ENCODE data around the gene ALDH1L2.

Gene ALDH1L2

DNA sequence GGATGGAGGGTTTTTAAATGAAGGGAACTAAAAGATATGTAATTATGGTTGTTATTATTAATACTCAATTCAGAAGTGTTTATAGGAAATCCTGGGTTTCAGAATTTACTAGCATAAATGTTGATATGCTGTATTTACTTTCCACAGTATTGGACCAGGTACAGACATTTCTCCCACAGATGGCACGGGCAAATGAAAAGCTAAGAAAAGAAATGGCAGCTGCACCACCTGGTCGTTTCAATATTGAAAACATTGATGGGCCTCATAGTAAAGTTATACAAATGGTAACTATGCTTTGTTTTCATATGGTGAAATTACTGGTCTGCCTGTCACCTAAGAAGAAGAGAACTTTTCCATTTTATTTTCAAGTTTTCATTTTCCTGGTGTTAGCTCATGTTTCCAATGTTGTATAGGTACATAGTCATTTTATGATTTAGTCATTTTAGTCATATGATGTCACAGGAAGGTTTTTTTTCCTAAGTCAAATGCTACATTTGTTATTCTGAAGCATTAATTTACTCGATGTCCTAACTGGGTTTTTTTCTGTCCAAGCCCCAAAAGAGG, 92.6 kb downstream of the ALDH1L2 start (continued):
- TF ChIP-seq, protein P1, sequence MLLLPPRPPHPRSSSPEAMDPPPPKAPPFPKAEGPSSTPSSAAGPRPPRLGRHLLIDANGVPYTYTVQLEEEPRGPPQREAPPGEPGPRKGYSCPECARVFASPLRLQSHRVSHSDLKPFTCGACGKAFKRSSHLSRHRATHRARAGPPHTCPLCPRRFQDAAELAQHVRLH (tag by site-specific recombination; IDR thresholded peaks at IDR 0.05) = no peak
- TF ChIP-seq, protein P2, sequence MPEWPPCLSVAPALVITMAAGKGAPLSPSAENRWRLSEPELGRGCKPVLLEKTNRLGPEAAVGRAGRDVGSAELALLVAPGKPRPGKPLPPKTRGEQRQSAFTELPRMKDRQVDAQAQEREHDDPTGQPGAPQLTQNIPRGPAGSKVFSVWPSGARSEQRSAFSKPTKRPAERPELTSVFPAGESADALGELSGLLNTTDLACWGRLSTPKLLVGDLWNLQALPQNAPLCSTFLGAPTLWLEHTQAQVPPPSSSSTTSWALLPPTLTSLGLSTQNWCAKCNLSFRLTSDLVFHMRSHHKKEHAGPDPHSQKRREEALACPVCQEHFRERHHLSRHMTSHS (tag by site-specific recombination; IDR thresholded peaks at IDR 0.05) = no peak
- TF ChIP-seq ZNF423 (tag by site-specific recombination; IDR thresholded peaks at IDR 0.05) (no peak), BCL11B (tag by site-specific recombination; IDR thresholded peaks at IDR 0.05; ENCODE audit: low read depth) (no peak), ZBTB17 (tag by site-specific recombination; IDR thresholded peaks at IDR 0.05) (no peak), ZNF23 (tag by site-specific recombination; IDR thresholded peaks at IDR 0.05; ENCODE audit: borderline replicate concordance) (no peak), ZXDB (tag by site-specific recombination; IDR thresholded peaks at IDR 0.05) (no peak)
- TF ChIP-seq, protein P3, sequence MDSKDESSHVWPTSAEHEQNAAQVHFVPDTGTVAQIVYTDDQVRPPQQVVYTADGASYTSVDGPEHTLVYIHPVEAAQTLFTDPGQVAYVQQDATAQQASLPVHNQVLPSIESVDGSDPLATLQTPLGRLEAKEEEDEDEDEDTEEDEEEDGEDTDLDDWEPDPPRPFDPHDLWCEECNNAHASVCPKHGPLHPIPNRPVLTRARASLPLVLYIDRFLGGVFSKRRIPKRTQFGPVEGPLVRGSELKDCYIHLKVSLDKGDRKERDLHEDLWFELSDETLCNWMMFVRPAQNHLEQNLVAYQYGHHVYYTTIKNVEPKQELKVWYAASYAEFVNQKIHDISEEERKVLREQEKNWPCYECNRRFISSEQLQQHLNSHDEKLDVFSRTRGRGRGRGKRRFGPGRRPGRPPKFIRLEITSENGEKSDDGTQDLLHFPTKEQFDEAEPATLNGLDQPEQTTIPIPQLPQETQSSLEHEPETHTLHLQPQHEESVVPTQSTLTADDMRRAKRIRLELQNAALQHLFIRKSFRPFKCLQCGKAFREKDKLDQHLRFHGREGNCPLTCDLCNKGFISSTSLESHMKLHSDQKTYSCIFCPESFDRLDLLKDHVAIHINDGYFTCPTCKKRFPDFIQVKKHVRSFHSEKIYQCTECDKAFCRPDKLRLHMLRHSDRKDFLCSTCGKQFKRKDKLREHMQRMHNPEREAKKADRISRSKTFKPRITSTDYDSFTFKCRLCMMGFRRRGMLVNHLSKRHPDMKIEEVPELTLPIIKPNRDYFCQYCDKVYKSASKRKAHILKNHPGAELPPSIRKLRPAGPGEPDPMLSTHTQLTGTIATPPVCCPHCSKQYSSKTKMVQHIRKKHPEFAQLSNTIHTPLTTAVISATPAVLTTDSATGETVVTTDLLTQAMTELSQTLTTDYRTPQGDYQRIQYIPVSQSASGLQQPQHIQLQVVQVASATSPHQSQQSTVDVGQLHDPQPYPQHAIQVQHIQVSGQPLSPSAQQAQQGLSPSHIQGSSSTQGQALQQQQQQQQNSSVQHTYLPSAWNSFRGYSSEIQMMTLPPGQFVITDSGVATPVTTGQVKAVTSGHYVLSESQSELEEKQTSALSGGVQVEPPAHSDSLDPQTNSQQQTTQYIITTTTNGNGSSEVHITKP (tag by site-specific recombination; IDR thresholded peaks at IDR 0.05) = no peak
- TF ChIP-seq, protein P4, sequence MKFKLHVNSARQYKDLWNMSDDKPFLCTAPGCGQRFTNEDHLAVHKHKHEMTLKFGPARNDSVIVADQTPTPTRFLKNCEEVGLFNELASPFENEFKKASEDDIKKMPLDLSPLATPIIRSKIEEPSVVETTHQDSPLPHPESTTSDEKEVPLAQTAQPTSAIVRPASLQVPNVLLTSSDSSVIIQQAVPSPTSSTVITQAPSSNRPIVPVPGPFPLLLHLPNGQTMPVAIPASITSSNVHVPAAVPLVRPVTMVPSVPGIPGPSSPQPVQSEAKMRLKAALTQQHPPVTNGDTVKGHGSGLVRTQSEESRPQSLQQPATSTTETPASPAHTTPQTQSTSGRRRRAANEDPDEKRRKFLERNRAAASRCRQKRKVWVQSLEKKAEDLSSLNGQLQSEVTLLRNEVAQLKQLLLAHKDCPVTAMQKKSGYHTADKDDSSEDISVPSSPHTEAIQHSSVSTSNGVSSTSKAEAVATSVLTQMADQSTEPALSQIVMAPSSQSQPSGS (tag by site-specific recombination; IDR thresholded peaks at IDR 0.05; ENCODE audit: low read depth) = no peak
- TF ChIP-seq, protein P5, sequence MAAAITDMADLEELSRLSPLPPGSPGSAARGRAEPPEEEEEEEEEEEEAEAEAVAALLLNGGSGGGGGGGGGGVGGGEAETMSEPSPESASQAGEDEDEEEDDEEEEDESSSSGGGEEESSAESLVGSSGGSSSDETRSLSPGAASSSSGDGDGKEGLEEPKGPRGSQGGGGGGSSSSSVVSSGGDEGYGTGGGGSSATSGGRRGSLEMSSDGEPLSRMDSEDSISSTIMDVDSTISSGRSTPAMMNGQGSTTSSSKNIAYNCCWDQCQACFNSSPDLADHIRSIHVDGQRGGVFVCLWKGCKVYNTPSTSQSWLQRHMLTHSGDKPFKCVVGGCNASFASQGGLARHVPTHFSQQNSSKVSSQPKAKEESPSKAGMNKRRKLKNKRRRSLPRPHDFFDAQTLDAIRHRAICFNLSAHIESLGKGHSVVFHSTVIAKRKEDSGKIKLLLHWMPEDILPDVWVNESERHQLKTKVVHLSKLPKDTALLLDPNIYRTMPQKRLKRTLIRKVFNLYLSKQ (tag by site-specific recombination; IDR thresholded peaks at IDR 0.05; ENCODE audit: borderline replicate concordance) = no peak

DNA sequence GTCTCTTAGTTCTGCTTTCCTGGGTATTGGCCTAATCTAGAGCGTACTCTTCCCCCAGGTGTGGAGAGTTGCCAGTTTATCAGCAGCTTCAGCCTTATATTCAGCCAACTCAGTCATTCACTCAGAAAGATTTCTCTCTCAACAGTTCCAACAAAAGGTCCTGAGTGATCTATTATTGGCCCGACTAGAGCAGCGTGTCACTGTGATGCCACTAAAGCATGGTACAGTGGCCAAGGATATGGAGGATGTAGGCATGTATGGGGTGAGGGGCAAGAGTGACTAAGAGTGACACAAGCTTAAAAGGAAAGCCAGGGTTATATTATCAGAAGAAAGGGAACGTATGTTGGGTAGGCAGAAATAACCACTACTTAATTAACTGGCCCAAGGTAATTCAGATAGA, 93.3 kb downstream of the ALDH1L2 start:
- ChIA-PET CTCF (no interaction called here), POLR2A (no interaction called here)
- H3K9me3 ChIP-seq (ENCODE audit: control insufficient read depth, insufficient read depth, low read depth, low read length) = no peaks in the 10 kb centered on the region
- peaks cover 28 to 77% of the 10 kb centered on the region in 2 experiments for H3K36me3 ChIP-seq (ENCODE audit: control insufficient read depth in 2 of 2, insufficient read depth in 1 of 2, low read length in 2 of 2)
- H3K27ac ChIP-seq (ENCODE audit: extremely low read depth, low read depth, low read length) = no peak overlapping the region
- no peaks in the 10 kb centered on the region for H3K4me1 ChIP-seq (ENCODE audit: control insufficient read depth, insufficient read depth, low read length)
- no peak for TF ChIP-seq ZNF404 (tag by site-specific recombination; IDR thresholded peaks at IDR 0.05)
- TF ChIP-seq ZNF501 (tag by site-specific recombination; IDR thresholded peaks at IDR 0.05) = no peak
- no peak for TF ChIP-seq ZNF530 (tag by site-specific recombination; IDR thresholded peaks at IDR 0.05; ENCODE audit: low read depth)
- TF ChIP-seq ZNF157 (tag by site-specific recombination; IDR thresholded peaks at IDR 0.05) = no peak
- H3K4me3 ChIP-seq (ENCODE audit: low read depth, low read length) = no peak overlapping the region

Measured in HEK293 (cell line).